Measurements from ENCODE around the gene TPH2. TPM values are rescaled to one million over a fixed set of nuclear protein-coding genes. Genes with fewer than 3 reads are reported as not detected.

Gene TPH2
- total RNA-seq, 4 donors from 2014 or later = not detected

DNA sequence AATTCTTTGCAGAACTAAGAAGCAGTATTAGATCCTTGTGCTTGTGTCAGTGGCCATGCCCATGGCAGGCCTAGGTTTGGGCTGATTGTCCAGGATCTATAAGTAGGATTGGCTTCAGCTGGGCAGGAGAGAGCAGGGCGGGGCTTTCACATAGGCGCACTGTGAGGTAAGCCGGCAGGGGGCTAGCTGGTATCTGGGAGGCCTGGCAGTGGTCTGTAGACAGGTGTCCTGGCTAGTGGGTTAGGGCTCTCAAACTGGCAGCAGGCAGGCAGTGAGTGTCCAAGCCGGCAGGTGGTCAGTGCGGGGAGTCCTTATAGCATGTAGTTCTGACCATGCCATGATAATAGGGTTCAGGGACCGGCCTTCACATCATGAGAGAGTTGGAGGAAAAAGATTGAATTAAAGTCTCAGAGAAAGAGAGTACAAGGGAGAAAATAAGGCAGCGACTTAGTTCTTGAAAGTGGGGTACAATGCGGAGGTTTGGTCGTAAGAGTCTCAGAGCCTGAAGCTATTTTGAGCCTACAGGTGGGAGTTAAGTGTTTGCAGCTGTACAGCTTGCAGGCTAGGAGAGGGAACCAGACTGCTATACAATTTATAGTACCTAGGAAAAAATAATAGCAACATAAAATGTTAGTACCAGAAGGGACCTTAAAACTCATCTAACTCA lies 137.4 kb downstream of the TPH2 start:
- no peak overlapping the region for H3K27ac ChIP-seq
- no peak for TF ChIP-seq POLR2A (IDR thresholded peaks at IDR 0.05)
- TF ChIP-seq, protein P1, sequence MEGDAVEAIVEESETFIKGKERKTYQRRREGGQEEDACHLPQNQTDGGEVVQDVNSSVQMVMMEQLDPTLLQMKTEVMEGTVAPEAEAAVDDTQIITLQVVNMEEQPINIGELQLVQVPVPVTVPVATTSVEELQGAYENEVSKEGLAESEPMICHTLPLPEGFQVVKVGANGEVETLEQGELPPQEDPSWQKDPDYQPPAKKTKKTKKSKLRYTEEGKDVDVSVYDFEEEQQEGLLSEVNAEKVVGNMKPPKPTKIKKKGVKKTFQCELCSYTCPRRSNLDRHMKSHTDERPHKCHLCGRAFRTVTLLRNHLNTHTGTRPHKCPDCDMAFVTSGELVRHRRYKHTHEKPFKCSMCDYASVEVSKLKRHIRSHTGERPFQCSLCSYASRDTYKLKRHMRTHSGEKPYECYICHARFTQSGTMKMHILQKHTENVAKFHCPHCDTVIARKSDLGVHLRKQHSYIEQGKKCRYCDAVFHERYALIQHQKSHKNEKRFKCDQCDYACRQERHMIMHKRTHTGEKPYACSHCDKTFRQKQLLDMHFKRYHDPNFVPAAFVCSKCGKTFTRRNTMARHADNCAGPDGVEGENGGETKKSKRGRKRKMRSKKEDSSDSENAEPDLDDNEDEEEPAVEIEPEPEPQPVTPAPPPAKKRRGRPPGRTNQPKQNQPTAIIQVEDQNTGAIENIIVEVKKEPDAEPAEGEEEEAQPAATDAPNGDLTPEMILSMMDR (IDR thresholded peaks at IDR 0.05) = no peak
- no peak for TF ChIP-seq POLR2AphosphoS5 (IDR thresholded peaks at IDR 0.05)
- TF ChIP-seq EP300 (IDR thresholded peaks at IDR 0.05) = no peak
- H3K27me3 ChIP-seq = no peaks in the 10 kb centered on the region
- peaks cover 2% of the 10 kb centered on the region for H3K9me3 ChIP-seq
- H3K4me1 ChIP-seq = no peaks in the 10 kb centered on the region
- no peak overlapping the region for H3K4me3 ChIP-seq
- no peaks in the 10 kb centered on the region for H3K36me3 ChIP-seq
- 89% methylated on average over 9 of the region's 9 CpGs for WGBS
- DNase-seq (ENCODE audit: low spot score in 2 of 2) = no peak

DNA sequence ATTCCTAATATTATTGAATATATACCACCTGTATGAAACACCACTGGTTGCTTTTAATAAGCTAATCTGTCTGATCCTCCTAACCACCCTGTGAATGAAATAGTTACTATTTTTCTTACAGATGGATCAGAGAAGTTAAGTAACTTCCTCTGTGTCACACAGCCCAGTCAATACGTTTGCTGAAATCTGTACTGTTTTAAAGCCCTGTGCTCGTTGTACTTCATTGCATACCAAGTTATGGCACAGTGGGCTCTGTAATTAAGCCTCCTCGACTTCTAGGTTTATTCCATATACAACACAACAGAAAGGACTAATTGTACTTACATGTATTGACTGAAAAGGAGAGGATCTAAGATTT lies 137.9 kb downstream of the TPH2 start:
- whole genome bisulfite sequencing = 79% methylated on average over 3 of the region's 3 CpGs
- no peaks in the 10 kb centered on the region for H3K36me3 ChIP-seq

DNA sequence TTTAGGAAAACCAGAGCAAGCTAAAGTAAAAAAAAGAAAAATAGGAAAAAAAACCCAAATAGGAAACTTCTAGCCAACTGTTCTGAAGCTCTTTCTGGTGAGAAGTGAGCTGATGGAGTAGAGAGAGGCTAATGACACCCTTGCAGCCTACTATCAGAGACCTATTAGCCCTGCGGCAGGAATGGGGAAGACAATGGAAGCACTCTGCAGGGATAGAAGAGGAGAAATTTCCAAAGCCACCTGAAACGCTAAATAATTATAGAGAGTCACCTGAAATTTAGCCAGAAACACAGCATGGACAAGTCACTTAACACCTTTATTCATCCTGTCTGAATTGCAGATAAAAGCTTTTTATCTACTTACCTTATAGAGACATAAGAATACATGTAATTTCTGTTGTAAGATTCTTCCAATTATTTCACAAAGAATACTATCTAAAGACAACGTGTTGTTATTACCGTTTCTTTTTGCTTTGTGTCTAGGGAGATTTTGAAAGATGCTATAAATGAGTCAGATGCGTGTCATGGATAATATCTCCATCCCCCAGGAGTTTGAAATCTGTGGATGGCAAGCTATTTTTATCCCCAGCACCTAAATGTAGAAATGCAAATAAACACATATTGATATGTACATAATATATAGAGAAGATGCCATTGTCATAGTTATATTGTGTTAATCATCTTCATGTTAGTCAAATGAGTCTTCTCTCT lies 138.6 kb downstream of the TPH2 start:
- no peak for TF ChIP-seq POLR2A (IDR thresholded peaks at IDR 0.05)
- TF ChIP-seq, protein P1 (IDR thresholded peaks at IDR 0.05) = no peak
- no peak for TF ChIP-seq EP300 (IDR thresholded peaks at IDR 0.05)
- no peak for TF ChIP-seq POLR2AphosphoS5 (IDR thresholded peaks at IDR 0.05)
- Histone ChIP-seq H3K36me3 (no peaks in the 10 kb centered on the region), H3K4me1 (no peaks in the 10 kb centered on the region), H3K9me3 (no peaks in the 10 kb centered on the region), H3K4me3 (no peak overlapping the region), H3K27me3 (no peaks in the 10 kb centered on the region), H3K27ac (no peak overlapping the region)
- WGBS = 66% methylated on average over 5 of the region's 5 CpGs
- DNase-seq (ENCODE audit: low spot score in 2 of 2) = no peak

More for the DNA sequence above, 137.9 kb downstream of the TPH2 start:
- no peak overlapping the region for H3K4me3 ChIP-seq
- no peaks in the 10 kb centered on the region for H3K9me3 ChIP-seq
- TF ChIP-seq POLR2A (IDR thresholded peaks at IDR 0.05) (no peak), POLR2AphosphoS5 (IDR thresholded peaks at IDR 0.05) (no peak), EP300 (IDR thresholded peaks at IDR 0.05) (no peak)
- TF ChIP-seq, protein P1 (IDR thresholded peaks at IDR 0.05) = no peak
- no peak overlapping the region for H3K27ac ChIP-seq
- DNase-seq (ENCODE audit: low spot score in 2 of 2) = no peak
- H3K4me1 ChIP-seq = no peaks in the 10 kb centered on the region
- no peaks in the 10 kb centered on the region for H3K27me3 ChIP-seq

DNA sequence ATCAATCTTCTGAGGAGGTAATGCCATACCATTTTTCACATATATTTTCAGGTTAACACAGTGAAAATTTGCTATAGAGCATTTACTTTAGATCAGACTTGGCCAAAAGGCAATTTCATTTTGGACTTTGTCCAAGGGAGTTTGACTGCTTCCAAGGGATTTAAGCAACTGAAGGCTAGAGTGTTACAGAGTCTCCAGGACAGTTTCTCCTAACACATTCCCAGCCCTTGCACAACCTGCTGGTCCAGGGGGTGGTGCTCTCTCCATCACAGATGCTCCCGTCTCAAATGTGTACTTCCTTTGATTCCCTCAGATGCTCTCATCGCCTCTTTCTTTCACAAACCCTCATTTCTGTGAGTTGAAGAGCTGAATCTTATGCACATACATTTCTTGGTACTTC lies 143.1 kb downstream of the TPH2 start:
- H3K36me3 ChIP-seq = no peaks in the 10 kb centered on the region
- H3K9me3 ChIP-seq = no peaks in the 10 kb centered on the region
- DNase-seq (ENCODE audit: low spot score in 2 of 2) = no peak
- WGBS = 46% methylated on average over 2 of the region's 2 CpGs
- H3K4me1 ChIP-seq = no peaks in the 10 kb centered on the region
- H3K27ac ChIP-seq = no peak overlapping the region
- H3K27me3 ChIP-seq = no peaks in the 10 kb centered on the region
- TF ChIP-seq EP300 (IDR thresholded peaks at IDR 0.05) (no peak), POLR2A (IDR thresholded peaks at IDR 0.05) (no peak), POLR2AphosphoS5 (IDR thresholded peaks at IDR 0.05) (no peak)
- TF ChIP-seq, protein P1 (IDR thresholded peaks at IDR 0.05) = no peak
- H3K4me3 ChIP-seq = no peak overlapping the region

Other genes starting within 250 kb of the TPH2 start
- 10 to 100 TPM; 13.7 to 38.5 (median 32.2) TPM for gene RAB21, start 184.0 kb upstream of the TPH2 start, total RNA-seq
- gene TBC1D15, start 99.1 kb upstream of the TPH2 start, total RNA-seq = 10 to 100 TPM; 25.1 to 67.4 (median 34.2) TPM